Forelimb muscle (tissue), 1 donor: Measurements from ENCODE around the gene SLIT1. TPM values are rescaled to one million over a fixed set of nuclear protein-coding genes. Genes with fewer than 3 reads are reported as not detected.

Experiments used
- DNase-seq: peaks from one replicate; pipeline ENCODE4 v3.0.0-alpha.2; 2013; ENCODE audit warnings: low read depth
- polyA plus RNA-seq: library from polyadenylated mRNA; unstranded; fragments of 120-200 nt; gene quantifications from one replicate; pipeline ENCODE4 v1.2.1, GENCODE V29; 2013; ENCODE audit not compliant: insufficient read length

SLIT1 gene
- polyA plus RNA-seq, 1 donor, result 0.70 TPM

- no peak for DNase-seq
Measured at GRCh38 chr10:97024168-97025073, 161.3 kb downstream of the SLIT1 start.

DNA sequence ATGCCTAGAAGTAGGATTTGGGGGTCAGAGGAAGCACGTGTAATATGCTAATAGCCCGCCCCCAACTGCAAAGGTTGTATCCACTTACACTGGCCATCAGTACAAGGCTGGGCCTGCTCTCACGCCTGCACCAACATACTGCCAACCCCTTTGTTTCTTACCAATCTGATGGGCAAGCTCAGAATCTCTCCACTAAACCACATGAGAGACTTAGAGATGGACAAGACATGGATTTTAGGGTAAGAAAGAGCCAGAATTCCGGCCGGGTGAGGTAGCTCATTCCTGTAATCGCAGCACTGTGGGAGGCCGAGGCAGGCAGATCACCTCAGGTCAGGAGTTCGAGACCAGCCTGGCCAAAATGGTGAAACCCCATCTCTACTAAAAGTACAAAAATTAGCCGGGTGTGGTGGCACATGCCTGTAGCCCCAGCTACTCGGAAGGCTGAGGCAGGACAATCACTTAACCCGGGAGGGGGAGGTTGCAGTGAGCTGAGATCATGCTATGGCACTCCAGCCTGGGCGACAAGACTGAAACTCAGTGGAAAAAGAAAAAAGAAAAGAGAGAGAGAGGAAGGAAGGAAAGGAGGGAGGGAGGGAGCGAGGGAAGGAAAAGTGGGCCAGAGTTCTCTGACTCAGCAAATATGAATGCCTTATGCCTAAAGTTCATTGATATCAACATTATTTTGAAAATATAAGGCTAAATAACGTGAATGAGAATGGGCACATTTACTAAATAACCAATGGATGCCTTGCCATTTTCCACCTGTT lies 162.2 kb downstream of the SLIT1 start:
- DNase-seq, result no peak

GRCh38 chr10:97022616-97023015 lies 163.1 kb downstream of the SLIT1 start:
- DNase-seq, result no peak

GRCh38 chr10:97020452-97021400 lies 165.0 kb downstream of the SLIT1 start:
- DNase-seq, result no peak

DNA sequence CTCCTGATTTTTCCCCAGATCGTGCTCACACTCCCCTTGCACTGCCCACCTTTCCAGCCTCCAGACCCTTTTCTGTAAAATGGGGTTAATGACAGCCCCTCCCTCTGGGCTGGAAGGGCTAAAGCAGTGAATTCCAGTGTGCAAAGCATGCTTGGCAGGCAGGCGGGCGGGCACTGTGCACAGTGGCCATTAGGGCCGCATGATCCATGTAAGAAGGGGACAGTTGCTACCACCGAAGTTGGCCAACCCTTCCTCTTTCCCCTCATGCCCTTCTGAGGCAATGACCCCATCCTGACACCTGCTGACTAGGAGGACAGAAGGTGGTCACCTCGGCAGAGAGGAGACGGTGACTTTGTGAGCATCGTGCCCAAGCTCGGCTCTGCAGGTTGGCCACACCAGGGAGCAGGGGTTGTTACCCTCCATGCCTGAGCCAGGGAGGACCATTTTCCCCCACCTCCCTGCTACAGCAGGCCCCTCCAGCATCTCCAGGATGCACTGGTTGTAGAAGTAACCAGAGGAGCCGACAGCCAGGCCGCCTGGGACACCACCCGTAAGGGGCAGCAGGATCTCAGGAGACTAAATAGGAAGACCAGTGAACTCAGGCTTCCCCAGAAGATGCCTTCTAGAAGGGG lies 166.4 kb downstream of the SLIT1 start:
- DNase-seq, result no peak

DNA sequence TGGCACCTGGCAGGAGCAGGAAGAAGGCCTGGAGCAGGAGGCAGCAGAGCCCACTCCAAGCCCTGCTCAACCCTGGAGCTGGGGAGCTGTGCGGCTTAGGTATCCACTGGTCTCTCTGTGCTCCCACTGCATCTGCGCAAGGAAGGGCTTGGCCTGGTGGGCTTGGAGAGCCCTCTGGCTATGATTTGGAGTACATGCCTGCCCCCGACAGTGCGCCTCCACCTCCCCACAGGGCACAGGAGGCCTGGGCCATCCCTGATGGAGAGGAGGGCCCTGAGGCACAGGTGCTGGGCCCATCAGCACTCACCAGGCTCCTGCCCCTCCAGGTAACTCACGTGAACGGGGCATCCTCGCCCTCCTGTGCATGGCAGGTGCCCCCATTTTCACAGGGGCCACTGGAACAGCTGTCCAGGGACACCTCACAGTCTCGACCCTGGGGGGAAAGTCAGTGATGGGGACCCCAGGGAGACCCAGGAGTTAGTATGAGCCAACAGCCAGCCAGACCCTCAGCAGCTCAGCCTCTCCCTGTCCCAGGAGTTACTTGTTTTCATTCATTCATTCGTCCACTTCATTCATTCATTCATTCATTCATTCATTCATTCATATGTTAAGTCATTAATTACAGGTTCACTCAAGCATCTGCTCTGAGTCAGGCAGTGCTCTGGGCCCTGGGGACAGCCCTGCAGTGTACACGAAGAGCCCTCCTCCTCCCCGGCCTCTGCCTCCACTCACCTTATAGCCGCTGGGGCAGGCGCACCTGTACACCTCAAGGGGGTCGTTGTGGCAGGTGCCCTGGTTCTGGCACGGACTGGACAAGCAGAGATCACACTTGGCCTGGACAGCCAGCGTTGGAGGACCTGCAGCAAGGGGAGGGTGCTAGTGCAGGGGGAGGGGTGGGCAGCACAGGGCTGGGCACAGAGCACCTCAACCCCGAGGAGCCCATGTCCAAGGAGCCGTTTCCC lies 167.2 kb downstream of the SLIT1 start:
- DNase-seq, result no peak

GRCh38 chr10:97017474-97017903 lies 168.3 kb downstream of the SLIT1 start:
- DNase-seq, result no peak

GRCh38 chr10:97016728-97017473 lies 168.9 kb downstream of the SLIT1 start:
- no peak for DNase-seq

- DNase-seq, result no peak
Measured at GRCh38 chr10:97015240-97015639, 170.5 kb downstream of the SLIT1 start.

DNA sequence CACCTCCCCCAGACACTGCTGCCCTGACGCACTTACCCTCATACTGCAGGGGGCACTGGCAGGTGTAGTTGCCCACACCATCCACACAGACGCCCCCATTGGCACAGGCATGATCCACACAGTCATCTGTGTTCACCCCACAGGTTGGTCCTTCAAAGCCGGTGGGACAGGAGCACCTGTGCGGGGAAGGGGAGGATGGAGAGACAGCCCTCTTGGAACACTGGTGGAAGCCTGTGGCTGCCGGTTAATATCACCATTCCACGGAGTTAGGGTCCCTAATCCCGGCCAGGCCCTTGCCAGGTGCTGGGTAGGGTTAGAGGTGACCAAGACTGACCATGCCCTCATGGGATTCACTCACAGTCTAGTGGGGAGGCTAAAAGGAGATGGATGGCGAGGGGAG lies 171.8 kb downstream of the SLIT1 start:
- DNase-seq, result no peak

GRCh38 chr10:97013568-97013967 lies 172.2 kb downstream of the SLIT1 start:
- no peak for DNase-seq

GRCh38 chr10:97012470-97012869 lies 173.3 kb downstream of the SLIT1 start:
- DNase-seq, result no peak

- no peak for DNase-seq
Measured at GRCh38 chr10:97011397-97011796, 174.4 kb downstream of the SLIT1 start.

DNA sequence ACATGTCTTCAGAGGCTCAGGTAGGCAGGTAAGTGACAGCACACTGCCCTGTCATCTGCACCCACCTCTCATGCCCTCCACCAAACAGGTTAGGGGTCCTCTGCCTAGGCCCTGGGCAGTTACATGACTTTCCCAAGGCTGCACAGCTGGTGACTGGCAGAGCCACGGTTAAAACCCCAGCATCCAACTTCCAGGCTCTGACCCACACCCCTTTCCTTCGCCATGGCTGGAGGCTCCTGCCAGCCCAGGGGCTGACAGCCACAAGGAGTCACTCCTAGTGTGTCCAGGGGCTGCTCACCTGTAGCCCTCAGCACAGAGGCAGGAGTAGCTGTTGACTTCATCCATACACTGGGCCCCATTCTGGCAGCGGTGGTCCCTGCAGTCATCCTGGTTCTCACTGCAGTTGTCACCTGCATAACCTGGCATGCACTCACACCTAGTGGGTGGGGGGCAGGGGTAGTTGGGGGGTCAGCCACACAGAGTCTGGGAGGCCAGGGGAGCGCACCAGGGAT lies 175.0 kb downstream of the SLIT1 start:
- no peak for DNase-seq

- DNase-seq, result no peak
Measured at GRCh38 chr10:97007417-97007816, 178.3 kb downstream of the SLIT1 start.

DNA sequence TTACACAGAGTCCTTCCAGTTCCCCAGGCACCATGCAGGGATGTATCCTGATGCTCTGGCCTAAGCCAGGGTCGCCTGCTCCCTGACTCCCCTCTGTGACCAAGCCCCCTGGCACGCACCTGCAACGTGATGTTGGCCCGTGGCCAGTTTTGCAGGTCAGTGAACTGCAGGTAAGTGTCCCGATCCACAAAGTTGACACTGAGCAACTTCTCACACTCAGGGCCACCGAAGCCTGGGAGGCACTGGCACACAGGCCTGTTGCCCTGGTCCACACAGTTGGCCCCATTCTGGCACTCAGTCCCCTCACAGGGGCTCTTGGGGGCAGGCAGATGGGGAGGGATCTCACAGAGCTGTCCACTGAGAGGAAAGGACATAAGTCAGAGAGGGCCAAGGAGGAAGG lies 179.4 kb downstream of the SLIT1 start:
- no peak for DNase-seq

DNA sequence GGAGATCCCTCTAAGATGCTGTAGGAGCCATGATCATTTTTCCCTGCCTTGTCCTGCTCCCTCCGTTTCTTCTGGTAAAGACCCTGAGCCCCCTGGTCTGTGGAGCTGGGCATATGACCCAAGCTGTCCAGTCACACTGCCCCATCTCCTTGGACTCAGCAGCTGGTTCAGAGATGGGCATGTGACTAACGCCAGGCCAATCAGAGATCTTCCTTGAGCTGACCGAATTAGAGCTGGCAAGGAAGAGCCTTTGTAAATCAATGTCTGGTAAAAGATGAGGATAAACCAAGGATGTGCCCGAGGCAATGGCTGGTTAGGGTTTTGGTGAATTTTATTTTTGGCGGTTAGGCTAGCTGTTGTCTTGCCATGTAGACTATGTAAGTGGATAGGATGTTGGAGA lies 180.4 kb downstream of the SLIT1 start:
- no peak for DNase-seq

GRCh38 chr10:97004591-97004990 lies 181.2 kb downstream of the SLIT1 start:
- no peak for DNase-seq

DNA sequence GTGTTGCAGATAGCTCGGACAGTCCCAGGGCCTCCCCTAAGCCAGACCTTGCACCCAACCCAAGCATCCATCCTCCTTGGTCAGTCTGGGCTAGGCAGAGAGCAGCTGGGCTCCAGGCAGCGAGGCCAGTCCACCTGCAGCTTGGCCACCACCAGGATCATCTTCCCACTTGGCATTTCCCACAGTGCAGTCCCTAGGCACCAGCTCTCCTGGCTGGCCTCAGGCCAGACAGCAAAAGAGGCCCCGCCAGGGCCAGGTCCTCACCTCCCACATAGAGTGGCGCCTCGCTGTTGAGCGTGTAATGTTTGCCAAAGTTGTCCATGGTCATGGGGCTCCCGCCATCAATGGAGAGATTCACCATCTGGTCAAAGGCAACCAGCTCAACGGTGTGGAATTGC lies 182.0 kb downstream of the SLIT1 start:
- DNase-seq, result no peak
